NB4 (cell line): Measurements from ENCODE around the gene UVRAG.

Experiments used
- DNase-seq: peaks from one replicate; pipeline ENCODE4 v3.0.0; 2010; ENCODE audit warnings: low read depth
- H3K4me3 ChIP-seq: one replicate; pipeline ENCODE4 v1.5.1; 2011; ENCODE audit warnings: mild to moderate bottlenecking, low read depth, low read length, moderate library complexity
- MYC ChIP-seq: IDR thresholded peaks from 2 replicates; pipeline ENCODE4 v1.6.1; 2011; ENCODE audit warnings: low read depth, low read length
- POLR2A ChIP-seq: IDR thresholded peaks from 2 replicates; pipeline ENCODE4 v1.6.1; 2011; ENCODE audit warnings: mild to moderate bottlenecking; ENCODE audit not compliant: insufficient read length; ENCODE audit errors: extremely low read depth
- TF ChIP-seq, protein P1 (sequence below): IDR thresholded peaks from one replicate; pipeline ENCODE4 v1.5.1; 2012; ENCODE audit warnings: low read depth, low read length
- TF ChIP-seq, protein P2 (sequence below): IDR thresholded peaks from 2 replicates; pipeline ENCODE4 v1.6.1; 2011; ENCODE audit warnings: low read depth, low read length

UVRAG gene

DNA sequence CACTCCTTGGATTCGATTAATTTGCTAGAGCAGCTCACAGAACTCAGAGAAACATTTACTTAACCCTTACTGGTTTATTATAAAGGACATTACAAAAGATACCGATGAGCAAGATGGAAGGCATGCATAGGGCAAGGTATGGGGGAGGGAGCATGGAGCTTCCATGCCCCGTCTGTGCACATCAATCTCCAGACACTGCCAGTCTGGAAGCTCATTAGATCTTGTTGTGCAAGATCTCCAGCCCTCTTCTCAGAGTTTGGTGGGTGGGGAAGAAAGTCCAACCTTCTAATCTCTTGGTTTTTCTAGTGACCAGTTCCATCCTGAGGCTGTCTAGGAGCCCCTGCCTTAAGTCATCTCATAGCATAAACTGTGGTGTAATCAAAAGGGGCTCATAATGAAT is 190.7 kb downstream of the UVRAG start:
- TF ChIP-seq, protein P1, sequence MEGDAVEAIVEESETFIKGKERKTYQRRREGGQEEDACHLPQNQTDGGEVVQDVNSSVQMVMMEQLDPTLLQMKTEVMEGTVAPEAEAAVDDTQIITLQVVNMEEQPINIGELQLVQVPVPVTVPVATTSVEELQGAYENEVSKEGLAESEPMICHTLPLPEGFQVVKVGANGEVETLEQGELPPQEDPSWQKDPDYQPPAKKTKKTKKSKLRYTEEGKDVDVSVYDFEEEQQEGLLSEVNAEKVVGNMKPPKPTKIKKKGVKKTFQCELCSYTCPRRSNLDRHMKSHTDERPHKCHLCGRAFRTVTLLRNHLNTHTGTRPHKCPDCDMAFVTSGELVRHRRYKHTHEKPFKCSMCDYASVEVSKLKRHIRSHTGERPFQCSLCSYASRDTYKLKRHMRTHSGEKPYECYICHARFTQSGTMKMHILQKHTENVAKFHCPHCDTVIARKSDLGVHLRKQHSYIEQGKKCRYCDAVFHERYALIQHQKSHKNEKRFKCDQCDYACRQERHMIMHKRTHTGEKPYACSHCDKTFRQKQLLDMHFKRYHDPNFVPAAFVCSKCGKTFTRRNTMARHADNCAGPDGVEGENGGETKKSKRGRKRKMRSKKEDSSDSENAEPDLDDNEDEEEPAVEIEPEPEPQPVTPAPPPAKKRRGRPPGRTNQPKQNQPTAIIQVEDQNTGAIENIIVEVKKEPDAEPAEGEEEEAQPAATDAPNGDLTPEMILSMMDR = no peak
- TF ChIP-seq POLR2A = no peak
- TF ChIP-seq, protein P2, sequence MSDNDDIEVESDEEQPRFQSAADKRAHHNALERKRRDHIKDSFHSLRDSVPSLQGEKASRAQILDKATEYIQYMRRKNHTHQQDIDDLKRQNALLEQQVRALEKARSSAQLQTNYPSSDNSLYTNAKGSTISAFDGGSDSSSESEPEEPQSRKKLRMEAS = no peak
- no peak for TF ChIP-seq MYC
- DNase-seq = no peak
- no peak overlapping the region for H3K4me3 ChIP-seq

DNA sequence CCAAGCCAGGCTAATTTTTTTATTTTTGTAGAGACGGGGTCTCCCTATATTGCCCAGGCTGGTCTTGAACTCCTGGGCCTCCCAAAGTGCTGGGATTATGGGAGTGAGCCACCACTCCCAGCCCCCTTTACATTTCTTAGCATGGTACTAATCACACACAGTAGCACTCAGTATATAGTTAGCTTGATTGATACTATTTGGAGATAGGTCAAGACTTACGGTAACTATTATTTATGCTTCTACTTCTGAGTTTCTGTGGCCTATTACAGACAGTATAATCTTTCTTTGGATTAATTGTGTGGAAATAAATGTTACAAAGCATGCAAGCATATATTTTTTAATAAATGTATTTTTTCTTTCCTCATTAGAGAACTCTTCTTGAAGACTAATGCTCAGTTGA is 192.2 kb downstream of the UVRAG start:
- no peak for DNase-seq
- H3K4me3 ChIP-seq = no peak overlapping the region
- TF ChIP-seq POLR2A (no peak), MYC (no peak)
- TF ChIP-seq, protein P1 = no peak
- TF ChIP-seq, protein P2 = no peak

DNA sequence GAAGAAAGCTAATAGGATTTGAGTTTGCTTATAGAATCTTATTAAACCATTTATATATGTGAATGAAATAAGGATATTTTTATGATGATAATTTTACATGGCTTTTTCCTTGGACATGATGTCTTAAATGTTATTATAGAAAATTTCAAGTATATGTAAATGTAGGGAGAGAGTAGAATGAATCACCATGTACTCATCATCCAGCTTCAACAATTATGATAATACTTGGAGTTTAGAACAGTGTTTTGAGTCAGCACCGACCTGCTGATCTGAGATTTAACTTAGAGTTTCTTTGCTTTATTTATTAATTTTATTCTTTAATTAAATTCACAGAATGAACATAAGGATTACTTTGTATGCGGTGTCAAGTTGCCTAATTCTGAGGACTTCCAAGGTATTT is 193.5 kb downstream of the UVRAG start:
- no peak for DNase-seq
- TF ChIP-seq, protein P1 = no peak
- TF ChIP-seq POLR2A = no peak
- TF ChIP-seq, protein P2 = no peak
- no peak for TF ChIP-seq MYC

DNA sequence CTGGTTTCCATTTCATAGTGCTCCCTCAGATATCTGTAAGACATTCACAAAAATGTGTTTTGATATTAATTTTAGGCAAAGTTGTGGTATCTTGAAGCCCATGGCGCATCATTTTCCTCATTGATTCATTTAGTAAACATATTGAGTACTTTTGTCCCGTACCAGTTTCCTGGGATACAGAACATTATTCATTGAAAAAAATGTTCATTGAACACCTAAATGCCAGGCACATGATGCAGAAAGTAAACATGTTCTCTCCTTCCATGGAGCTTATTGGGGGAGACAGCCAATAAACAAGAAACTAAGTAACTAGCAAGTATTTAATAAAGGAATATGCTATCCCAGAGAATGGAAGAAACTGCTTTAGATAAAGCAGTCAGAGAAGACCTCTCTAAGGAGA is 195.0 kb downstream of the UVRAG start:
- TF ChIP-seq, protein P1 = no peak
- TF ChIP-seq, protein P2 = no peak
- TF ChIP-seq MYC = no peak
- TF ChIP-seq POLR2A = no peak
- H3K4me3 ChIP-seq = no peak overlapping the region
- no peak for DNase-seq

More for the DNA sequence above, 193.5 kb downstream of the UVRAG start:
- H3K4me3 ChIP-seq = no peak overlapping the region

DNA sequence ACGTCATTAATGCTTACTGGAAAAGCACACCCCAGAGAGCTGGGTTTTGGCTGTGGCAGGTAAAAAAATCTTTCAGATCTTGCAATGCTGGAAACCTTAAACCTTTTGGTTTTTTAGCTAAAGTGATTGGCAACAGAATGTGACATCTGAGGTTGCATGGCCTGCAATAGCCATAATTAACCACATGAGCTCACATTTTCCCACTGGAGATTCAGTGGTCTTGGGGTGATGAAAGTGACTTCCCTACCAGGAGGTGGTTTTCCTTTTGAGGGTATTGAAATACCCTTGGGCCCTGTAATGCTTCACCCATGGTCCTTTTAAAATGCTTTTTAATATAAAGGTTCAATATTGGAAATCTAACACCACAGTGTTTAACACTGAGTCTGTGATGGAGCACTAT is 198.5 kb downstream of the UVRAG start:
- H3K4me3 ChIP-seq = no peak overlapping the region
- TF ChIP-seq, protein P1 = no peak
- TF ChIP-seq, protein P2 = no peak
- no peak for TF ChIP-seq MYC
- DNase-seq = peak; percentile 55

DNA sequence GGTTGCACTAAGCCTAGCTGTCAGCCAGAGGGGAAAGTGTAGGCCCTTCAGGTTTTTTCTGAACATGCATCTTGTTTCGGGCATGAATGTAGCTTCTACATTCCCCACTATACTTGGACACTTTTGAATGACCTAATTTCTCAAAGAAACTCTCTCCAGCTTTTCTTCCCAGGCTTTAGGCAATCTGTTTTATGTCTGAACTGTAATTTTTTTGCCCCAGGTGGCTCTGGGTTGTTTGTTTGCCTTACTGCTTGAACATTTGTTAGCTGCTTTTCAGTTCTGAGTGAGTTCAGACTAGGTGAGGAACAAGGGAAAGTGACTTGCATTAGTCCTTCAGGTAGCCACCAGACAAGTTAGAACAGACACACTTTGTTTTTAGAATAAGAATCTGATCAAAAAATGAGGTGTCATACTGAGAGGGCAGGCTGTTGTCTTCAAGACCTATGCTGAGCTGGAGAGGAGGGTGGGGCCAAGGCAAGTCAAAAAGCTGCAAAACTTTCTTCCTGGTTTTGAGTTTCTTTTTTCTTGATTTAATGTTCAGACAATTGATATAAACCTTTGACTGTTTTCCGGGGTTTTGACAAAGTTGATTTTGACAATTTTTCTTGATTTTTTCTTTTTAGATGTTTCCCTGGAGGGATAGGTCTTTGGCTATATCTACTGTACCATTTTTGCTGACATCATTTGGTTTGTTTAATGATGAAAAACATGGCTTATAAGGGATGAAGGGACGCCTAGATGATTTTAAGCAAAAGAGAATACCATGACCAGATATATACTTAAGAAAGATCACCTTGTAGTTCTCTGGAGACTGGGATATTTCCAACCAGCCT is 208.4 kb downstream of the UVRAG start:
- no peak for TF ChIP-seq POLR2A
- TF ChIP-seq, protein P1 = no peak
- TF ChIP-seq, protein P2 = no peak
- TF ChIP-seq MYC = no peak

More for the DNA sequence above, 208.4 kb downstream of the UVRAG start:
- no peak overlapping the region for H3K4me3 ChIP-seq
- no peak for DNase-seq
